Measurements from ENCODE around the gene ADAMTSL2.

Gene ADAMTSL2

GRCh38 chr9:133591985-133592384, 57.5 kb downstream of the ADAMTSL2 start:
- DNase-seq, result no peak

- DNase-seq, result no peak
These were observed 58.4 kb downstream of the ADAMTSL2 start for GRCh38 chr9:133592731-133593409.

GRCh38 chr9:133593587-133594253, 59.2 kb downstream of the ADAMTSL2 start:
- DNase-seq, result peak; percentile 58

- no peak for DNase-seq
These were observed 59.8 kb downstream of the ADAMTSL2 start for GRCh38 chr9:133594310-133594709.

GRCh38 chr9:133595910-133596309, 61.4 kb downstream of the ADAMTSL2 start:
- DNase-seq, result no peak

GRCh38 chr9:133597316-133597957, 62.9 kb downstream of the ADAMTSL2 start:
- no peak for DNase-seq

- no peak for DNase-seq
These were observed 64.5 kb downstream of the ADAMTSL2 start for GRCh38 chr9:133598978-133599377.

- no peak for DNase-seq
These were observed 65.1 kb downstream of the ADAMTSL2 start for GRCh38 chr9:133599470-133600173.

GRCh38 chr9:133600739-133601138, 66.2 kb downstream of the ADAMTSL2 start:
- no peak for DNase-seq

GRCh38 chr9:133601746-133602145, 67.2 kb downstream of the ADAMTSL2 start:
- no peak for DNase-seq

GRCh38 chr9:133602277-133602676, 67.8 kb downstream of the ADAMTSL2 start:
- DNase-seq, result no peak

GRCh38 chr9:133603135-133603927, 68.8 kb downstream of the ADAMTSL2 start:
- DNase-seq, result no peak

GRCh38 chr9:133604214-133604613, 69.7 kb downstream of the ADAMTSL2 start:
- no peak for DNase-seq

- DNase-seq, result no peak
These were observed 70.4 kb downstream of the ADAMTSL2 start for GRCh38 chr9:133604856-133605255.

- no peak for DNase-seq
These were observed 70.9 kb downstream of the ADAMTSL2 start for GRCh38 chr9:133605446-133605845.

GRCh38 chr9:133605856-133606707, 71.6 kb downstream of the ADAMTSL2 start:
- DNase-seq, result no peak

- no peak for DNase-seq
These were observed 72.2 kb downstream of the ADAMTSL2 start for GRCh38 chr9:133606708-133607025.

- no peak for DNase-seq
These were observed 72.9 kb downstream of the ADAMTSL2 start for GRCh38 chr9:133607381-133607780.

GRCh38 chr9:133607976-133608375, 73.5 kb downstream of the ADAMTSL2 start:
- DNase-seq, result no peak

GRCh38 chr9:133608382-133608781, 73.9 kb downstream of the ADAMTSL2 start:
- no peak for DNase-seq

- DNase-seq, result no peak
These were observed 74.4 kb downstream of the ADAMTSL2 start for GRCh38 chr9:133608889-133609288.

Measured in femur (tissue), 1 donor.